NCI-H524 treated with DMSO at 0.1 percent for 48 hours (cell line): ENCODE data around the gene ILF2.
"Not testable (repeated sequence)": the region's sequence is repeated elsewhere in the genome, so short reads cannot be mapped to it uniquely, and the experiment has no call there.

ENCODE experiments used
- DNase-seq: peaks from one replicate; lab custom pipeline; 2025; lab: John Stamatoyannopoulos, UW

ILF2 gene

DNA sequence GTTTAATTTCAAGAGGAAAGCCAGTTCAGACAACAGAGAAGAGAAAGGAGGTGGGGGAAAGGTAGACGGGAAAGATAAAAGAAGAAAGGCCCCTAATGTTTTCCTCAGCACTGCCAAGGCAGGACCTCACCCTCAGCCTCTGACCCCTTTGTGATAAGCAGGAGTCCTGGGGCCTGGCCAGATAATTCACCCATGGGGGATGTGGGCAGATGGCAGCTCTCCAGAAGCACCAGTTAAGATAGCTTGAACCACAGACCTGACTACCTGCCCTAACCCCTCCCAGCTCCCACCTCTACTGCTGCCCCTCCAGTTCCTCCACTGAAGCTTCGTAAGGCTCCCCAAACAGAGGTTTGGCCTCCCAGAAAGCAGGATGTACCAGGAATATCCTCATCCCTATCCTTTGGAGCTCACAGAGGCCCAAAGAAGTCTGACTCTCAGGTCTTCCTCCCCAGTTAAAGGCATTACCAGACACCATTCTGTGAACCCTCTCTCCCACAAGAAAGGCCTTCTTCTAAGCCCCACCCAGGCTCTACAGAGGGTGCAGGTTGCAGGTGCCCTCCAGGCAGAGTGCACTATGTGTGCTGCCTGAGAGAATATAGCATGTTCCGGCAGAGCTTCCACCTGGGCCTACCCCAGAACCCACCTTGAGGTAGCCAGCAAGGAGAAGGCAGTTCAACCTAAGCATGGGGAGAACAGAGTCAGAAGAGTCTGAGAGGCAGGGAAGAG lies 21.5 kb downstream of the ILF2 start:
- no peak for DNase-seq

DNA sequence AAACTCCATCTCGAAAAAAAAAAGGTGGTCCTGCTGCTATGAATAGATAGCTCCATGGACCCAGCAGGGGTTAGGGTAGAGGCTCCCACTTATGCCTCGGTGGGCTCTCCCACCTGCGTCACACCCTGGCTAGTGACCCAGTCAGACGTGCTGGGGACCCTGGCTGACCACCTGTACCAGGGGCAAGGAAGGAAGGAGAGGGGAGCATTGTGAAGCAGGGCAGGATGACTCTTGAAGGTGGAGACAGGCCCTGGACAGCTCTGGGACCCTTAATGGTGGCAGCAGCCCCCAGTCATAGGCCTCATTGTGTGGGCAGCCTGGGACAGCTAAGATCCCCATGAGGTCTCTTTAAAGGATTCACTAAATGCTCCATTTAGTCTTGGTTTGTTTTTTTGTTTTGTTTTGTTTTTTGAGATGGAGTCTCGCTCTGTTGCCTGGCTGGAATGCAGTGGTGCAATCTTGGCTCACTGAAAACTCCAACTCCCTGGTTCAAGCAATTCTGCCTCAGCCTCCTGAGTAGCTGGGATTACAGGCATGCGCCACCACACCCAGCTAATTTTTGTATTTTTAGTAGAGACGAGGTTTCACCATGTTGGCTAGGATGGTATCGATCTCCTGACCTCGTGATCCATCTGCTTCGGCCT lies 22.7 kb downstream of the ILF2 start:
- no peak for DNase-seq

- DNase-seq: no peak
Measured at GRCh38 chr1:153647346-153647714, 23.5 kb downstream of the ILF2 start.

DNA sequence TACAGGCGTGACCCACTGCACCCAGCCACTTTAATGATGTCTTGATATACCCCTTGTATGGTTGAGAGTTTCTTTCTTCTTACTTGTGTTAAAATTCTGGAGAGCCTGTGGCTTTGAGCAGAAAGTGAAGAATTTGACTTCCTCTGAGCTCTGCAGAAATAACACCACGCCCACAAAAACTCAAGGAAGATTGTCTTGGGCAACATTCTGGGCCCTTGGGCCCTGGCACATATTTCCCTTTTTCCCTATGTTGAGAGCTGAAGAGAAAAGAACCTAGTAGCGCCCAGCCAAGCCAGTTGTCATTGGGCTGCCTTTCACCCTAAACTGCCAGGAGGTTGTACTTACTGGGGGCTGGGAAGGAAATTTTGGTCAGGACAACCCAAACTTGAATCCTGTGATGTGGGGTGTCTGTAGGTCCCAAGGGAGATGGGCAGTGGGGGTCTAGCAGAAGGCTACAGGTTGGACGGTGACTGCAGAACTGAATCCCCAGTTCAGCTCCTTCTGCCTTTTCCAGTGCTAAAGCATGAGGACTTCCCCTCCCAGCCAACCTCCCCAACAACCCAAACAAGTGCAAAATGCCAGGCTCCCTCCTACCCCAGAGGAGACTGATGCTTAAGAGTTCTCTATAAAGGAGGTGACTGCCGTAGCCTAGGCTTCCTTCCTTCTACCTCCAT lies 24.0 kb downstream of the ILF2 start:
- DNase-seq: no peak

DNA sequence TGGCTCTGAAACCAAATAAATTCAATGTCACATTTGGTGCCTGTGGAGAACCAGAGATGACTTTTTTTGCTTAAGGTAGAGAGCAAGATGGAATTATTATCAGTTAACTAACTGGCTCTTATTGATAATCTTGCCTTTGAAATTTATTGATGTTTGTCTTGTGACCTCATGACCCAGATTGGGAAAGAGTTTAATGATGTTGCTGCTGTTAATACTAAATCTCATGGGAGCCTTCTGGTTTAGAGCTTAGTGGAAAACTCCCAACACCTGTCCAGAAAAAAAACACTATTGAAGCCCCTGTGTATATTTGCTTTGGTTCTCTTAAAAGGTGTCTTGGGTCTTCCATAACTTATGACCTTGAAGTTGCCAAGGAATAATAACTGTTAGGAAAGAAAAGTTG lies 27.0 kb downstream of the ILF2 start:
- DNase-seq: no peak

DNA sequence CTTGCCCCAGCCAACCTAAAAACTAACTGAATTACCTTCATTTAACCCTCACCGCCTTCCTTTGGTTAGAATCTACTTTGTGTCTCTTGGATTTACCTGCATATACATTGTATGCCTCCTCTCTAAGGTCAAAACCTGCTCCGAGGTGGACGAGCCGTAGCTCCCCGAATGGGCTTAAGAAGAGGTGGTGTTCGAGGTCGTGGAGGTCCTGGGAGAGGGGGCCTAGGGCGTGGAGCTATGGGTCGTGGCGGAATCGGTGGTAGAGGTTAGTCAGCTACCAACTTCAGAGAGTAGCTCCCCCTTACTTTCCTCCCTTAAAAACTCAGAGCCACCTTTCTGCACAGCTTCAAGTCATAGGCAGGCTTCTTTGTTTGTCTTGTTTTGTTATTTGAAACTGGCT lies 27.7 kb downstream of the ILF2 start:
- no peak for DNase-seq

- no peak for DNase-seq
Measured at GRCh38 chr1:153642161-153642560, 28.6 kb downstream of the ILF2 start.

DNA sequence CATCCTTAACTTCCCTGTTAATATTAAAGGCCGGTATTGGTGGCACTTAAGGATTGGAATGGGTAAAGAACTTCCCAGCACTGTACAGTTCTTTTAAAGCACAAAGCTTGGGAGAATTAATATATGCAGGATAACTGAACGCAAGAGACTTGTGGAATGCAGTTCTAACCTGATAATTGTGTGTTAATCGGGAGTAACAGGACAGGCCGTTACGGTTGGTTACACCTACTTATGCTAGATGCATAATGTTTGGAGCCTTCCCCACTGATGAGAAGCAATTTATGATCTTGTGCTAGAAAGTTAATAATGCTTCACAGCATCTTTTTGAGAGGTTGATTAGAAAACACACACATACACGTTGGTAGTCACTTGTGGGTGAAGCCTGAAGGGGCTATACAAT lies 29.9 kb downstream of the ILF2 start:
- no peak for DNase-seq

DNA sequence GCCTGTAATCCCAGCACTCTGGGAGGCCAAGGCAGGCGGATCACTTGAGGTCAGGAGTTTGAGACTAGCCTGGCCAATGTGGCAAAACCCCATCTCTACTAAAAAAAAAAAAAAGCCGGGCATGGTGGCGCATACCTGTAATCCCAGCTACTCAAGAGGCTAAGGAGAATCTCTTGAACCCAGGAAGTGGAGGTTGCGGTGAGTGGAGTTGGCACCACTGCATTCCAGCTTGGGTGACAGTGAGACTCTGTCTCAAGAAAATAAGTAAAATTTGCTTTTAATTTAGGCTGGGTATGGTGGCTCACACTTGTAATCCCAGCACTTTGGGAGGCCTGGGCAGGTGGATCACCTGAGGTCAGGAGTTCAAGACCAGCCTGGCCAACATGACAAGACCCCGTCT lies 30.6 kb downstream of the ILF2 start:
- DNase-seq: not testable (repeated sequence)

GRCh38 chr1:153639280-153639679 lies 31.5 kb downstream of the ILF2 start:
- DNase-seq: no peak

- DNase-seq: no peak
Measured at GRCh38 chr1:153638261-153638660, 32.5 kb downstream of the ILF2 start.

DNA sequence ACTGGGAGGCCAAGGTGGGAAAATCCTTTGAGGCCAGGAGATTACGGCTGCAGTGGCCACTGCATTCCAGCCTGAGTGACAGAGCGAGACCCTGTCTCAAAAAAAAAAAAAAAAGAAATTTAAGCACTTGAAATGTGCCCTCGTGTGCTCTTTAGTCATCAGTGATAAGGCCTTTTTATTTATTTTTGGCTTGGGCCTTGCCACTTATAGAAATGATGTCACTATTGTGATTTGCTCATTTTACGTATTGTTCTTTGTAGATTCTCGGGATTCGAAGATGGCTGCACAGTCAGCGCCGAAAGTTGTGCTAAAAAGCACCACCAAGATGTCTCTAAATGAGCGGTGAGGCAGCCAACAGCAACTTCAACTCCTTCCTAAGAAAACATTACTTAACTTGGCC lies 34.5 kb downstream of the ILF2 start:
- DNase-seq: no peak

DNA sequence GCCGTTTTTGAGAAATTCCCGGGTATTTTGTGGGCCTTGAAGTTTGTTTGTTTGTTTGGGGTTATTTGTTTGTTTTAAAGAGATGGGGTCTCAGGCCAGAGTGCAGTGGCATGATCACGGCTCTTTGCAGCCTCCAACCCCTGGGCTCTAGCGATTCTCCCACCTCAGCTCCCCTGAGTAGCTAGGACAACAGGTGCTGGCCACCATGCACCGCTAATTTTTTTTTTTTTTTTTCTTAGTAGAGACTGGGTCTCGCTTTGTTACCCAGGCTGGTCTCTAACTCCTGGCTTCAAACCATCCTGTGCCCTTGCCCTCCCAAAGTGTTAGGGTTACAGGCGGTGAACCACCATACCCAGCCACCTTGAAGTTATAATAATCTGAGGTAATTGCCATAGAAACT lies 34.9 kb downstream of the ILF2 start:
- no peak for DNase-seq

DNA sequence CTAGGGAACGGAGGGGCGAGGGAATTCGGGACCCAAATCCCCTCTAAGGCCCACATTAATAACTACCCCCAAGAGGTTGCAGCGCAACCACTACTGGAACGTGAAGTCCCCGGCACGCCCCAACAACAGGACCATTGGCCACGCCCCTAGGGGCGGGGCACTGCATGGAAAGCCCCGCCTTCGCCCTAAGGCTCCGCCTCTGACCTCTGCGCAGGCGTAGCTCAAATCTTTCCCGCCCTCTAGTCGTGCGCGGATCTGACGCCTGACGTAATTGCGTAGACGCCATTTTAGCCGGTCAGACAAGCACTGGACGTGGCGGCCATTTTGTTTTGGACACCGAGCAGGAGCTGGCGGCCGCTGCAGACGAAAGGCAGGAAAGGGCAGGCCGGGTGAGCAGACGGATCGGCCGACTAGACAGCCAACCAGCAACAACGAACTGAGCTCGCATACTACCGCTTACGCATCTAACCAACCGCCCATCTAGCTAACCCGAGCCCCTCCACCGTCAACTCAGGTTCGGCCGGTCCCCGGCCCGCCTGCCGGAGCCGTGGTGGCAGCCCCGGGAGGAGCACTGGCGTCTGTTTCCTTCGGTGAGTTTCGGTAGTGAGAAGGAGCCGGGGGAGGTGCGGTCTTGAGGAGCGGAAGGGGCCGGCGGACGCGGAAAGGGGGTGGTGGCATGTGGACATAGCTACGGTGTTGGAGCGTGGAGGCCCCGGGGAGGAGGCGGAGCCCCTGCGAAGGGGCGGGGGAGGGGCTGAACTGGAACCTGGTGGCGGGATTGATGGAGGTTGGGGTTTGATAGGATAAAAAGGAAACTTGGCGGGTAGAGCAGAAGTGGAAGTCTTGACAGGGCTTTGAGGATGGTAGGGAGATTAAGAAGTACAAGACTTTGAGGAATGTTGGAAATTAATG lies 36.8 kb downstream of the ILF2 start, which contains the start of gene CHTOP:
TSS of gene CHTOP (plus strand) at position 313 of the 912 bp plus-strand sequence. CDS start 2,523 bp downstream, outside the sequence.
- DNase-seq: peak; percentile 57

- no peak for DNase-seq
Measured at GRCh38 chr1:153633161-153633753, 37.5 kb downstream of the ILF2 start.

- DNase-seq: no peak
Measured at GRCh38 chr1:153631047-153632022, 39.5 kb downstream of the ILF2 start.

GRCh38 chr1:153630384-153630783 lies 40.4 kb downstream of the ILF2 start:
- DNase-seq: no peak

- DNase-seq: no peak
Measured at GRCh38 chr1:153629971-153630370, 40.8 kb downstream of the ILF2 start.

DNA sequence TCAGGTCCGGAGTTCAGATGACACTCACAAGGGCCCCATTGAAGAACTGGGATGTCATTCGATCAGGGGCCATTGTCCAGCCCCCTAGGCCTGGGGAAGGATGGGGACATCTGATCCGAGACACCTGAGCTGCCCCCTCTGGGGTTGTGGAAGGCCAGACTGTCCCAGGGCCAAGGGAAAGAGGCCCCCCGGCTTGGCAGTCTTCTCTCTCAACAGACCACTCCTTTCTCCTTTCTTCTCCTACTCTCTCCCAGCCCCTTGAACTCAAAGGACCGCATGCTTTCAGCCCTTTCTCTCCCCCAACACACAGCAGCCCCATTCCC lies 41.5 kb downstream of the ILF2 start:
- no peak for DNase-seq

DNA sequence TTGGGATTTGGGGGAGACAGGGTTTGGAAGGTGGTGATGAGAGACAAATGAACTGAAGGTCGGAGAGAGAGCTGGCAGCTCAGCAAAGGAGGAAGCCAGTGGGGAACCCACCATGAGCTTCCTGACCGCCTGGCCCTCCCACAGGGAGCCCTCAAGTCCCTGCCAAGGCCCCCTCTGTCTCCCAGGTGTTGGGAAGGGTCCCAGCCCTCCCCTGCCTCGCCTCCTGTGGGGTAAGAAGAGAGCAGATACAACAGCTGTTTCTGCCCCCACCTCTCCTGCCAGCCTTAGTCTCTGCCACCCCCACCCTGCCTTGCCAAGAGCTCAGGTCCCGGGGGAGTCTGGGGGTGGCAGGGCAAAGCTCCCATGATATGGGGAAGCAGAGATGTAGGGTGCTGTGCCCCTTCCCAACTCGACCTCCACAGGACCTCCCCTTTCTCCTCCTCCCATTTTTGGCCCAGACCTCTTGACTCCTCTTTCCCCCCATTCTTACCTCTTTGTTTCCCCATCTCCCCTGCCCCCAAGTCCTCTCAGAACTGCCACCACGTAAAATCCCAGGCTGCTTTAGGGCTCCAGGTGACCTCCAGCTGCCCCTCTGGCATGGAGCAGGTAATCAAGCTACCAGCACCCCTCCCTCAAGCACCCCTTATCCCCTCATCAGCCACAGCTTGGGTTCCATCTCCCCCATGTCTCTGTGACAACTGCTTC lies 42.0 kb downstream of the ILF2 start:
- DNase-seq: no peak
